DMS114 treated with DMSO at 0.1 percent for 48 hours (cell line): ENCODE measurements around the gene MST1.

ENCODE experiments used
- DNase-seq: peaks from one replicate; lab custom pipeline; 2025; ENCODE audit not compliant: unreplicated experiment; lab: John Stamatoyannopoulos, UW

The MST1 gene

DNA sequence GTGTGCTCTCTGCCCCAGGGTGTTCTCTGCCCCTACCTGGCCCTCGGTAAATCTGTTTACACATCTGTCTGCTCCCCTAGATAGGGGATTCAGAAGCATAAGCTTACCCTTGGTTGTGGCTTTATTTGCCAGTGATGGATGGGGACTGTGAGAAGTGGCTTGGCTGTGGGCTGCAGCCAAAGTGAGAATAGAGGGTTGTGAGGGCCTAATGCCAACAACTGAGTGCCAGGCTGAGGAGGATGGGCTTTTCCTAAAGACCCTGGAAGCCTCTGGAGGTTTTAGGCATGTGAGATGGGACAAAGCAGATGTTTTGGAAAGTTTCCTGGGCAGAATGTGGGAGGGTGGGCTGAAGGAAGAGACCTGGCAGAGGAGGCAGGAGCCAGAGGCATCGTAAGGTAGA lies 30.6 kb downstream of the MST1 start:
- DNase-seq, result no peak

DNA sequence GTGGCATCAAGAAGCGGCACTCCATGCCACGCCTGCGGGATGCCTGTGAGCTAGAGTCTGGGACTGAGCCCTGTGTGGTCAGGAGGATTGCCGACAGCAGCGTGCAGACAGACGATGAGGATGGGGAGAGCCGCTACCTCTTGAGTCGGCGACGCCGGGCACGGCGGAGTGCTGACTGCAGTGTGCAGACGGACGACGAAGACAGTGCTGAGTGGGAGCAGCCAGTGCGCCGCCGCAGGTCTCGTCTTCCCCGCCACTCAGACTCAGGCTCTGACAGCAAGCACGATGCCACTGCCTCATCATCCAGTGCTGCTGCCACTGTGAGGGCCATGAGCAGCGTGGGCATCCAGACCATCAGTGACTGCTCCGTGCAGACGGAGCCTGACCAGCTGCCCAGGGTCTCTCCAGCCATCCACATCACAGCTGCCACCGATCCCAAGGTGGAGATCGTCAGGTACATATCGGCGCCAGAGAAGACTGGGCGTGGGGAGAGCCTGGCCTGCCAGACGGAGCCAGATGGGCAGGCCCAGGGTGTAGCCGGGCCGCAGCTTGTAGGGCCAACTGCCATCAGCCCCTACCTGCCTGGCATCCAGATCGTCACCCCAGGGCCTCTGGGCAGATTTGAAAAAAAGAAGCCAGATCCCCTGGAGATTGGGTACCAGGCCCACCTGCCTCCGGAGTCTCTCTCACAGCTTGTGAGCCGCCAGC lies 31.9 kb downstream of the MST1 start:
- no peak for DNase-seq

- no peak for DNase-seq
Measured at GRCh38 chr3:49656541-49657112, 32.6 kb downstream of the MST1 start.

DNA sequence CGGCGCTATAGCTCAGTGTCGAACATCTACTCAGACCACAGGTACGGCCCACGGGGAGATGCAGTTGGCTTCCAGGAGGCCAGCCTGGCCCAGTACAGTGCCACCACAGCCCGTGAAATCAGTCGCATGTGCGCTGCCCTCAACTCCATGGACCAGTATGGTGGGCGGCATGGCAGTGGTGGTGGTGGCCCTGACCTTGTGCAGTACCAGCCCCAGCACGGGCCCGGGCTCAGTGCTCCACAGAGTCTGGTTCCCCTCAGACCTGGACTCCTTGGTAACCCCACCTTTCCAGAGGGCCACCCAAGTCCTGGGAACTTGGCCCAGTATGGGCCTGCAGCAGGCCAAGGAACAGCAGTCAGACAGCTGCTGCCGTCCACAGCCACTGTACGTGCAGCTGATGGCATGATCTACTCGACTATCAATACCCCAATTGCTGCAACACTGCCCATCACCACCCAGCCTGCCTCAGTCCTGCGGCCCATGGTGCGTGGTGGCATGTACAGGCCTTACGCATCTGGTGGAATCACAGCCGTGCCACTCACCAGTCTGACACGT lies 33.5 kb downstream of the MST1 start:
- DNase-seq, result no peak

DNA sequence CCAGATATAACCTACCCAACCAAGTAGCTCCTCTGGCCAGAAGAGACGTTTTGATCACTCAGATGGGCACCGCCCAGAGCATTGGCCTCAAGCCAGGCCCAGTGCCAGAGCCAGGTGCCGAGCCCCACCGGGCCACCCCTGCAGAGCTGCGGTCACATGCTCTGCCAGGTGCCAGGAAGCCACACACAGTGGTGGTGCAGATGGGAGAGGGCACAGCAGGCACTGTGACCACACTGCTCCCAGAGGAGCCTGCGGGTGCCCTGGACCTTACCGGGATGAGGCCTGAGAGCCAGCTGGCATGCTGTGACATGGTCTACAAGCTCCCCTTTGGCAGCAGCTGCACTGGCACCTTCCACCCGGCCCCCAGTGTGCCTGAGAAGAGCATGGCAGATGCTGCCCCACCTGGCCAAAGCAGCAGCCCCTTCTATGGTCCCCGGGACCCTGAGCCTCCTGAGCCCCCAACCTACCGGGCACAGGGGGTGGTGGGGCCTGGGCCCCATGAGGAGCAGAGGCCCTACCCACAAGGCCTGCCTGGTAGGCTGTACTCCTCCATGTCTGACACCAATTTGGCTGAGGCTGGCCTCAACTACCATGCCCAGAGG lies 34.2 kb downstream of the MST1 start:
- no peak for DNase-seq

GRCh38 chr3:49654176-49654825 lies 35.0 kb downstream of the MST1 start:
- DNase-seq, result no peak

- no peak for DNase-seq
Measured at GRCh38 chr3:49653621-49654020, 35.7 kb downstream of the MST1 start.

DNA sequence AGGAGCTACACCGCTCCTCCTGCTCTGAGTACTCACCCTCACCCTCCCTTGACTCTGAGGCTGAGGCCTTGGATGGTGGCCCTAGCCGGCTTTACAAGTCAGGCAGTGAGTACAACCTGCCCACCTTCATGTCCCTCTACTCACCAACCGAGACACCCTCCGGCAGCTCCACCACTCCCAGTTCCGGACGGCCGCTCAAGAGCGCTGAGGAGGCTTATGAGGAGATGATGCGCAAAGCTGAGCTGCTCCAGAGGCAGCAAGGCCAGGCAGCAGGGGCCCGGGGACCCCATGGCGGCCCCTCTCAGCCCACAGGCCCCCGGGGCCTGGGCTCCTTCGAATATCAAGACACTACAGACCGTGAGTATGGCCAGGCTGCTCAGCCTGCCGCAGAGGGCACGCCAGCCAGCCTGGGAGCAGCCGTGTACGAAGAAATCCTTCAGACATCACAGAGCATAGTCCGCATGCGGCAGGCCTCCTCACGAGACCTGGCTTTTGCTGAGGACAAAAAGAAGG lies 36.3 kb downstream of the MST1 start:
- no peak for DNase-seq

DNA sequence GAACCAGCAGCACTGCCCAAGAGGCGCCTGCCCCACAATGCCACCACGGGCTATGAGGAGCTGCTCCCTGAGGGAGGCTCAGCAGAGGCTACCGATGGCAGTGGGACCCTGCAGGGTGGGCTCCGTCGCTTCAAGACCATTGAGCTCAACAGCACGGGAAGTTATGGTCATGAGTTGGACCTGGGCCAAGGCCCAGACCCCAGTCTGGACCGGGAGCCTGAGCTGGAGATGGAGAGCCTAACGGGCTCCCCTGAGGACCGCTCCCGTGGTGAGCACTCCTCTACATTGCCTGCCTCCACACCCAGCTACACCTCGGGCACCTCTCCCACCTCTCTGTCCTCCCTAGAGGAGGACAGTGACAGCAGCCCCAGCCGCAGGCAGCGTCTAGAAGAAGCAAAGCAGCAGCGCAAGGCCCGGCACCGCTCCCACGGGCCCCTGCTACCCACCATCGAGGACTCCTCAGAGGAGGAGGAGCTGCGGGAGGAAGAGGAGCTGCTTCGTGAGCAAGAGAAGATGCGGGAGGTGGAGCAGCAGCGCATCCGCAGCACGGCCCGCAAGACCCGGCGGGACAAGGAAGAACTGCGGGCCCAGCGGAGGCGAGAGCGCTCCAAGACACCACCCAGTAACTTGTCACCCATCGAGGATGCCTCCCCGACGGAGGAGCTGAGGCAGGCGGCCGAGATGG lies 36.9 kb downstream of the MST1 start:
- no peak for DNase-seq

- no peak for DNase-seq
Measured at GRCh38 chr3:49650637-49651036, 38.6 kb downstream of the MST1 start.

GRCh38 chr3:49650177-49650576 lies 39.1 kb downstream of the MST1 start:
- no peak for DNase-seq

- DNase-seq, result no peak
Measured at GRCh38 chr3:49649576-49649975, 39.7 kb downstream of the MST1 start.

DNA sequence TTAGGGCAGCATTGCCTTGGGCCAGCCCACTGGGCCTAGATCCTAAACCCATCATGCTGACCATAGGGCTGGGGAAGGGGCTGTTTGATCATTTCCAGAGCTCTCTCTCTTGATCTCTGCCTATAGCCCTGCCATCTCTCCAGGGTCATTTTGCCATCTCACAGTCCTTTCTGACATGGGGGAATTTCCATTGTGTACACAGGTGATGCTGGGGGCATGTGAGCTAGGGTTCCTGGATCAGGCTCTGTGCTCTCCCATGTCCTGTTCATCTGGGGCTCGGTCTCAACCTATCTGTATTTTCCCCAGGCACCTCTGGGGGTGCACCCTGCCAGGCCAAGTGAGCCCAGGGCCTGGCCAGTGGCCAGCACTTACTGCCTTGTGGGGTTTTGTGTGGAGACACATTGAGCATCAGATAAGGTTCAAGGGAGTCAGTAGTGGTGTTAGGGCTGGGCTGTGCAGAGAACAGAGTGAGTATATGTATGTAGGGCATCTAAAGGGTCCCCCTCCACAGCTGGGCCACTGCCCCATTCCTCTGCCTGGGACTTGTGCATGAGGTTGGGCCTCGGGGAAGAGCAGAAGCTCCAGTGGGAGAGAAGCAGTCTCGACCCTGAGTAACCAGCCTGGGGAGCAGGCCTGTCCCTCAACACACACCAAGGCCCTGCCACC lies 40.8 kb downstream of the MST1 start:
- DNase-seq, result no peak

DNA sequence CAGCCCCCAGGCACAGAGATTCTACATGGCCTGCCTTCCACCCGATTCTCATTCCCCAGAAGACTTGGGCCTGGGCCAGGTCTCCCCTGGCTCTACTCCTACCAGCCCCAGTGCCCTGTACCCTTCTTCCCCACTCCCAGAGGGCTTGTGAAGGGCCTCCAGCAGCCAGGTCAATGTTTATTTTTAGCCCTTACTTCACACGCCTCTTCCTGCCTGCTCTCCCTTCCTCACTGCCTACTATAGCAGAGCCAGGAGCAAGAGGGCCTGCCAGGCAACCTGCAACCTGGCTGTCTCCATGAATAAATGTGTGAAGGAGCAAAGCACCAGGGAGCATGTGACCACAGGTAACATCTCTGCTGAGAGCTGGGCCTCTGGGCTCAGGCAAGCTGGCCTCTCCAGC lies 41.5 kb downstream of the MST1 start:
- no peak for DNase-seq

DNA sequence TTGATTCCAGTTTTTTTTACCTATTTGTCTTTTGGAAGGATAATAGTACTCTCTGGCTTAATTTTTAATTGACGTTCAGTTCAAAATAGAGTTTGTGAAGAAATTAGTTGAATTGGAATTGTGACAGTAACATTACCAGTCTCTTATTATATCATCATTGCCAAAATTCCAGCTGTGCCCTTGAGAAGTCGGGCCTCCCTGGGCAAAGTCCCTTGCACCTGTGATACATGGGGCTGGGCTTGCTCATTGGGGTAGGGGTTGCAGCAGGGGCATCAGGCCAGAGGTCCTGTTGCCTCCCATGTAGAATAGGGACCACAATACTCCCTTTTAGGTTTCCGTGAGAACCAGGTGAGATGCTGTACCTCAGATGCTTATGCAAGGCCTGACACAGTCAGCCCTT lies 43.0 kb downstream of the MST1 start:
- DNase-seq, result no peak

GRCh38 chr3:49644684-49645083 lies 44.6 kb downstream of the MST1 start:
- DNase-seq, result no peak

DNA sequence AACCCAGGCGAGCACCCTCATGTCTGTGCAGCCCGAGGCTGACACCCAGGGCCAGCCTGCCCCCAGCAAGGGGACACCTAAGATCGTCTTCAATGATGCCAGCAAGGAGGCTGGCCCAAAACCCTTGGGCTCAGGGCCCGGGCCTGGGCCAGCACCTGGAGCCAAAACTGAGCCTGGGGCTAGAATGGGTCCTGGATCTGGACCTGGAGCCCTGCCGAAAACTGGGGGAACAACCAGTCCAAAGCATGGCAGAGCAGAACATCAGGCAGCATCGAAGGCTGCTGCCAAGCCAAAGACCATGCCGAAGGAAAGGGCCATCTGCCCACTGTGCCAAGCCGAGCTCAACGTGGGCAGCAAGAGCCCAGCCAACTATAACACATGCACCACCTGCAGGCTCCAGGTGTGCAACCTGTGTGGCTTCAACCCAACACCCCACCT lies 46.5 kb downstream of the MST1 start:
- no peak for DNase-seq

DNA sequence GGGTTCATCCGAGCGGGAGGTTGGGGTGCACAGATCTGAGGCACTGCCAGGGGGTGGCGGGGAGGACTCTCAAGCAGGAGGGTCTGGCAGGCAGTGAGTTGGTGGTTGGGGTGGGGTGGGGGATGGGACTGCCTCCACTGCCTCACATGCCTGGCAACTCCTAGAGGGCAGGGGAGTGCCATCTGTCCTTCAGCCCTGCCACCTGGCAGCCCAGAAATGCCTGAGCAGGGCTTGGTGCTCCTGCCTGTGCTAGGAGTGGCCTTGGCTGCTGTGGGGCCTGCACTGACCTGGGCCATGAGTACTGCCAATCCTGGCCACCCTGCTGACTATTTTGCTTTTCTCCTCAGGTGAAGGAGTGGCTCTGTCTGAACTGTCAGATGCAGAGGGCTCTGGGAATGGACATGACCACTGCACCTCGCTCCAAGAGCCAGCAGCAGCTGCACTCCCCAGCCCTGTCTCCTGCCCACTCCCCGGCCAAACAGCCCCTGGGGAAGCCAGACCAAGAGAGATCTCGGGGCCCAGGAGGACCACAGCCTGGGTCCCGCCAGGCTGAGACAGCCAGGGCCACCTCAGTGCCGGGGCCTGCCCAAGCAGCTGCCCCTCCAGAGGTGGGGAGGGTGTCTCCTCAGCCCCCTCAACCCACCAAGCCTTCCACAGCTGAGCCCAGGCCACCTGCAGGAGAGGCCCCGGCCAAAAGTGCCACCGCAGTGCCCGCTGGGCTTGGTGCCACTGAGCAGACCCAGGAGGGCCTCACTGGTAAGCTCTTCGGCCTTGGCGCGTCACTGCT lies 47.2 kb downstream of the MST1 start:
- DNase-seq, result no peak

GRCh38 chr3:49641292-49641691 lies 48.0 kb downstream of the MST1 start:
- DNase-seq, result no peak

GRCh38 chr3:49639551-49639950 lies 49.7 kb downstream of the MST1 start:
- no peak for DNase-seq
